Suprapubic skin (tissue), 3 donors: ENCODE data around the gene RARB.

ENCODE experiments used
- POLR2A ChIP-seq, 2 donors: fragments of 450-650 bp; IDR thresholded peaks; one replicate each; pipeline ENCODE4 v1.6.1; 2017; ENCODE audit warnings: antibody characterized with exemption in 2 of 2, mild to moderate bottlenecking in 2 of 2, moderate library complexity in 2 of 2
- TF ChIP-seq, protein P1 (sequence below), 2 donors: fragments of 200-600 bp in 1 of 2; fragments of 450-650 bp in 1 of 2; sonication (generic) in 1 of 2; IDR thresholded peaks; one replicate each; pipeline ENCODE4 v1.5.1; 2016 to 2019; ENCODE audit warnings: antibody characterized with exemption in 2 of 2, mild to moderate bottlenecking in 1 of 2, moderate library complexity in 1 of 2

DNA sequence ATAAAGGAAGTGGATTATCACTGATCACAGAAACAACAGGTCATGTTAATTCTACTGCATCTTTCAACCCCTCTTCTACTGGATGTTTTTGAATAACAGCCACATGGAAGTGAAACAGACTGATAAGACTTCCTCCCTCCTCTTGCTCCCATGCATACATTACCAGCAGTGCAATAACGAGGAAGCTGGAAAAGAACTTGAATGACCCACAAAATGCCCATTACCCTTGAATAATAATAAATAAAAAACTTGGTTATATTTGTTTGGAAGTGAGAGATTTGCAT is 51.6 kb downstream of the RARB start:
- TF ChIP-seq, protein P1, sequence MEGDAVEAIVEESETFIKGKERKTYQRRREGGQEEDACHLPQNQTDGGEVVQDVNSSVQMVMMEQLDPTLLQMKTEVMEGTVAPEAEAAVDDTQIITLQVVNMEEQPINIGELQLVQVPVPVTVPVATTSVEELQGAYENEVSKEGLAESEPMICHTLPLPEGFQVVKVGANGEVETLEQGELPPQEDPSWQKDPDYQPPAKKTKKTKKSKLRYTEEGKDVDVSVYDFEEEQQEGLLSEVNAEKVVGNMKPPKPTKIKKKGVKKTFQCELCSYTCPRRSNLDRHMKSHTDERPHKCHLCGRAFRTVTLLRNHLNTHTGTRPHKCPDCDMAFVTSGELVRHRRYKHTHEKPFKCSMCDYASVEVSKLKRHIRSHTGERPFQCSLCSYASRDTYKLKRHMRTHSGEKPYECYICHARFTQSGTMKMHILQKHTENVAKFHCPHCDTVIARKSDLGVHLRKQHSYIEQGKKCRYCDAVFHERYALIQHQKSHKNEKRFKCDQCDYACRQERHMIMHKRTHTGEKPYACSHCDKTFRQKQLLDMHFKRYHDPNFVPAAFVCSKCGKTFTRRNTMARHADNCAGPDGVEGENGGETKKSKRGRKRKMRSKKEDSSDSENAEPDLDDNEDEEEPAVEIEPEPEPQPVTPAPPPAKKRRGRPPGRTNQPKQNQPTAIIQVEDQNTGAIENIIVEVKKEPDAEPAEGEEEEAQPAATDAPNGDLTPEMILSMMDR (IDR thresholded peaks at IDR 0.05) = no peak
- TF ChIP-seq POLR2A (IDR thresholded peaks at IDR 0.05) = no peak
